ENCODE results near the gene ABHD6. TPM values are rescaled to one million over a fixed set of nuclear protein-coding genes. Genes with fewer than 3 reads are reported as not detected.

The ABHD6 gene
- total RNA-seq, 1 experiment from 2014 or later = 2.2 TPM

GRCh38 chr3:58218904-58219303, 18.7 kb upstream of the ABHD6 start:
- no peak overlapping the region for H3K18ac ChIP-seq (ENCODE audit: insufficient read length, low read depth, low read length)
- H3K36me3 Mint-ChIP-seq (ENCODE audit: insufficient read depth in 1 of 3, low read depth in 3 of 3) = no peaks in the 10 kb centered on the region
- no peaks in the 10 kb centered on the region for H3K79me1 ChIP-seq (ENCODE audit: insufficient read depth, low read depth, low read length, poor library complexity, severe bottlenecking)
- no peaks in the 10 kb centered on the region for H3K23me2 ChIP-seq (ENCODE audit: insufficient read length, low read depth, low read length, poor library complexity, severe bottlenecking)
- H3K4me2 ChIP-seq (ENCODE audit: insufficient read depth, insufficient read length, low read length) = no peak overlapping the region
- no peaks in the 10 kb centered on the region for H3K27me3 ChIP-seq (ENCODE audit: insufficient read depth, low read length)
- no peak overlapping the region for H2BK5ac ChIP-seq (ENCODE audit: insufficient read length, low read length)
- H4K91ac ChIP-seq (ENCODE audit: insufficient read length, low read depth, low read length) = no peak overlapping the region
- no peak overlapping the region for H4K8ac ChIP-seq (replicated peaks; ENCODE audit: insufficient read length, low read depth, low read length)
- H4K20me1 ChIP-seq (ENCODE audit: control insufficient read depth, insufficient read depth, insufficient read length) = no peaks in the 10 kb centered on the region
- no peak overlapping the region for H2AFZ ChIP-seq (ENCODE audit: low read length)
- no peak overlapping the region for H3K9ac ChIP-seq (ENCODE audit: extremely low read depth, insufficient read length, low read length)
- H2BK12ac ChIP-seq (ENCODE audit: insufficient read length, low read depth, low read length) = no peak overlapping the region
- no peak overlapping the region for H2AK5ac ChIP-seq (ENCODE audit: insufficient read length, low read length)
- no peaks in the 10 kb centered on the region for H3K9me3 Mint-ChIP-seq
- no peaks in the 10 kb centered on the region; the same call in 1 of the 2 replicates for H3K4me1 ChIP-seq (ENCODE audit: insufficient read depth, low read length)
- no peak overlapping the region for H2BK120ac ChIP-seq (ENCODE audit: low read depth, low read length, poor library complexity, severe bottlenecking)
- no peak overlapping the region for H3K4ac ChIP-seq (ENCODE audit: low read depth, low read length)
- no CpG with 5 or more reads among the region's 1 CpG for WGBS (ENCODE audit: extremely low coverage, insufficient read length, low lambda C conversion rate)
- DNase-seq = no peak
- H3K27ac ChIP-seq (ENCODE audit: insufficient read length, low read depth, low read length) = no peak overlapping the region
- TF ChIP-seq CTCF (conservative IDR thresholded peaks at IDR 0.05) = no peak
- H3K9me3 ChIP-seq (ENCODE audit: control insufficient read depth, low read depth, low read length) = no peaks in the 10 kb centered on the region
- H2BK15ac ChIP-seq (ENCODE audit: low read depth, low read length) = no peak overlapping the region
- no peak overlapping the region for H3K14ac ChIP-seq (ENCODE audit: insufficient read depth, low read length)
- no peak overlapping the region for H3K4me3 Mint-ChIP-seq
- H3K27me3 Mint-ChIP-seq (ENCODE audit: low read depth) = peaks cover 23% of the 10 kb centered on the region
- H3K79me2 ChIP-seq (ENCODE audit: insufficient read depth, low read length) = no peaks in the 10 kb centered on the region
- no peak overlapping the region for H3T11ph ChIP-seq (ENCODE audit: low read length)
- H3K27ac Mint-ChIP-seq = no peak overlapping the region
- no peak overlapping the region for H2BK20ac ChIP-seq (ENCODE audit: low read depth, low read length, poor library complexity, severe bottlenecking)
- H4K5ac ChIP-seq (ENCODE audit: insufficient read length, low read depth, low read length) = no peak overlapping the region
- H3K56ac ChIP-seq (ENCODE audit: insufficient read length, low read depth, low read length) = no peak overlapping the region
- H3K4me1 Mint-ChIP-seq = peaks cover 14 to 16% of the 10 kb centered on the region in 2 experiments
- no peak overlapping the region for H3K23ac ChIP-seq (ENCODE audit: insufficient read length, low read depth, low read length)

All from H9 (cell line).